Stimulated activated CD4-positive, alpha-beta T cell treated with anti-CD3 and anti-CD28 coated beads, Interleukin-1b, Interleukin-23, amount 100 ng/mL, for 4 hours (primary cell): Measurements from ENCODE around the gene PERM1.

ENCODE experiments used
- DNase-seq, 2 donors: peaks; one replicate each; pipeline ENCODE4 v3.0.0-alpha.2; 2020; ENCODE audit warnings: low read depth in 2 of 2

Gene PERM1

DNA sequence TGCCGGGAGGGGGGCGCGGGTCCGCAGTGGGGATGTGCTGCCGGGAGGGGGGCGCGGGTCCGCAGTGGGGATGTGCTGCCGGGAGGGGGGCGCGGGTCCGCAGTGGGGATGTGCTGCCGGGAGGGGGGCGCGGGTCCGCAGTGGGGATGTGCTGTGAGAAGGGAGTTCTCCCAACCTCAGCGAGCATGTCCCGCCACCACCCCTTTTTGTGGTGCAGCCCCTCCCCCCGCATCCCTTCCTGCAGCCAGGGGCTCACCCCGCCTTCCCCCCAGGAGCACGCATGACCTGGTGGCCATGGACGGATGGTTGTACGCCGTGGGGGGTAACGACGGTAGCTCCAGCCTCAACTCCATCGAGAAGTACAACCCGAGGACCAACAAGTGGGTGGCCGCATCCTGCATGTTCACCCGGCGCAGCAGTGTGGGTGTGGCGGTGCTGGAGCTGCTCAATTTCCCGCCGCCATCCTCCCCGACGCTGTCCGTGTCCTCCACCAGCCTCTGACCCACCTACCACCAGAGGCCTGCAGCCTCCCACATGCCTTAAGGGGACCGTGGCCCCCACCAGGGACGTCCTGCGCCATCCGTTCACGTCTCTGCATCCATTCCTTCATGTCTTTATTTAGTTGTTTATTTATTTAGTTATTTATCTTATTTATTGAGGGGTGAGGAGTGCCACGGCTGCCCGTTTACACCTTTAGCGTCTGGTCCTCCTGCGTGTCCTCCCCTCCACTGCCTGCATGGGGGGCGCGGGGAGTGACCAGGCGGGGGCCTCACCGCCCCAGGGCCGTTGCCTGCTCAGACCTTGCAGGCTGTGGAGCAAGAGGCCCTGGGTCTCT is 17.0 kb downstream of the PERM1 start:
- DNase-seq = no peak

GRCh38 chr1:963746-964525 is 18.0 kb downstream of the PERM1 start:
- DNase-seq = no peak

DNA sequence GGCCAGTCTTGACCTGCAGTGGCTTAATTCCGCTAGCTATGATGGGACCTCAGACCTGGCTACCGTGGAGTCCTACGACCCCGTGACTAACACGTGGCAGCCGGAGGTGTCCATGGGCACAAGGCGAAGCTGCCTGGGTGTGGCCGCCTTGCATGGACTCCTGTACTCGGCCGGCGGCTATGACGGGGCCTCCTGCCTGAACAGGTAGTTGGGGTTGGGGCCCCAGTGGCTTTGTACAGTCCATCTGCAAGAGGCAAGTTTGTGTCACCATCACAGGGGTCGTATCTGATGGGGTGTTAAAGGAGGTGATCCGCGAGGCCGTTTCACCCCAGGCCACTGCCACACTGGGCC is 18.6 kb downstream of the PERM1 start:
- DNase-seq = no peak

DNA sequence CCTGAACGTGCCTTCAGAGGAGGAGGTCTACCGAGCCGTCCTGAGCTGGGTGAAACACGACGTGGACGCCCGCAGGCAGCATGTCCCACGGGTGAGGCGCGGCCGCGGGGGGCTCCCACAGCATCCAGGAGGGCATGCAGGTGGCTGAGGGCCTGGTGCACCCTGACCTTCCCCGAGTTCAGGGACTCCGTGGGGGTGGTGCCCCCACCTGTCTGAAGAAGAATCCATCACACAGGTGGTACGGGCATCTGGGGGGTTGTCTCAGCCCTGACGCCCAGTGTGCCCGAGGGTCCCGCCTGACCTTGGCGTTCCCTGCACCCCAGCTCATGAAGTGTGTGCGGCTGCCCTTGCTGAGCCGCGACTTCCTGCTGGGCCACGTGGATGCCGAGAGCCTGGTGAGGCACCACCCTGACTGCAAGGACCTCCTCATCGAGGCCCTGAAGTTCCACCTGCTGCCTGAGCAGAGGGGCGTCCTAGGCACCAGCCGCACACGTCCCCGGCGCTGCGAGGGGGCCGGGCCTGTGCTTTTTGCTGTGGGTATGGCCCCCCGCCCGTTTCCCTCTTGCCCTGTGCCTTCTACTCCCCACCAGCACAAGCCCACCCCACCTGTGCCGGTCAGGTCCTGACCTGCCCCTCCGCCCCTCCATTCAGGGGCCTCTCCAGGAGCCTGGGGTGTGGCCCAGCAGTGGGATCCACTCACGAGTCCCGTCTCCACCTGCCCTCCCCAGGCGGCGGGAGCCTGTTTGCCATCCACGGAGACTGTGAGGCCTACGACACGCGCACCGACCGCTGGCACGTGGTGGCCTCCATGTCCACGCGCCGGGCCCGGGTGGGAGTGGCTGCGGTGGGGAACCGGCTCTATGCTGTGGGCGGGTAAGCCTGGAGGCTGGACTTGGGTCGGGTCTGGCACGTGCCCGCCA is 19.3 kb downstream of the PERM1 start:
- DNase-seq = no peak

- no peak for DNase-seq
Observed at GRCh38 chr1:961132-961669, 20.7 kb downstream of the PERM1 start.

DNA sequence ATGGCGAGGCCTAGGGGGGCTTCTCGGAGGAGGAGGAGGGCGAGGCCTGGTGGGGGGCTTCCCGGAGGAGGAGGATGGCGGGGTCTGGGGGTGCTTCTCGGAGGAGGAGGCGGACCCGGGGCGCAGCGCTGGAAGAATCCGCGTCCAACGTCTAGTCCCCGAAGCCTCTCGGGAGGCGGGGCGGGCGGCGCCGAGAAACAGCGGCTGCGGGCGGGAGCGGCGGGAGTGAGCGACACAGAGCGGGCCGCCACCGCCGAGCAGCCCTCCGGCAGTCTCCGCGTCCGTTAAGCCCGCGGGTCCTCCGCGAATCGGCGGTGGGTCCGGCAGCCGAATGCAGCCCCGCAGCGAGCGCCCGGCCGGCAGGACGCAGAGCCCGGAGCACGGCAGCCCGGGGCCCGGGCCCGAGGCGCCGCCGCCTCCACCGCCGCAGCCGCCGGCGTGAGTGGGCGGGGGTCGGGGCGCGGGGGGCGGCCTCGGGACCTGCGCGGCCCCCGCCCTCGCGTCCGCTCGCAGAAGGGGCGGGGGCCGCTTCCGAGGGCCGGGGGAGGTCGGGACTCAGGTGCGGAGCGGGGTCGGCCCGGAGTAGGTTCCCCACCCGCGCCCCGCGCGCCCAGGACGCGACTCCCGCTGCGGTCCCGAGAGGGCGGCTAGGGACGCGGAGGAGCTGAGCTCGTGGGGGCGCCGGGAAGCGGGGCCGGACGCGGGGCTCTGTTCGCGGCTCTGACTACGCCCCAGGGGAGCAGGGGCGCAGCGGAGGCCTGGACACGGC is 21.3 kb downstream of the PERM1 start, which contains the start of gene KLHL17:
KLHL17 (plus strand) TSS at position 222 of the 769 bp plus-strand sequence; CDS start at position 332, 110 bp downstream.
- DNase-seq = peak; percentile 75 to 86

DNA sequence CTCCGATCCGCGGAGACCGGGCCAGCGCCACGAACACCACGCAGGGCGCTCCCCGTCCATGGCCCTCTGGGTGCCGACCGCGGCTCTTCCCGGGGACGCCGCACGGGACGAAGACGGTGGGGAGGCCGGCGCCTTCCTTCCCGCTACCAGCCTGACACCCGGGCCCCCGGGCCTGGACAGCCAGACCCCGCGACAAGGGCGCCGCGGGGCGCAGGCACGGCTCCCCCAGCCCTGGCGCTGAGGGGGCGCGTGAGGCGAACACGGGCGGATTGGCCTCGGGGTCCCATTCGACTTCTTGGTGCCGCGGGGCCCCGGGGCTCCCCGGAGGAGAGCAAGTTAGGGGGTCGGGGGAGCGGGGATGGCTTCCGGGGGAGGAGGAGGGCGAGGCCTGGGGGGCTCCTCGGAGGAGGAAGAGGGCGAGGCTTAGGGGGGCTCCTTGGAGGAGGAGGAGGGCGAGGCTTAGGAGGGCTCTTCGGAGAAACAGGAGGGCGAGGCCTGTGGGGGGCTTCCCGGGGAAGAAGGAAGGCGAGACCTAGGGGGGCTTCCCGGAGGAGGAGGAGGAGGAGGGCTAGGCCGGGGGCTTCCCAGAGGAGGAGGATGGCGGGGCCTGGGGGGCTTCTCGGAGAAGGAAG is 22.0 kb downstream of the PERM1 start:
- no peak for DNase-seq

DNA sequence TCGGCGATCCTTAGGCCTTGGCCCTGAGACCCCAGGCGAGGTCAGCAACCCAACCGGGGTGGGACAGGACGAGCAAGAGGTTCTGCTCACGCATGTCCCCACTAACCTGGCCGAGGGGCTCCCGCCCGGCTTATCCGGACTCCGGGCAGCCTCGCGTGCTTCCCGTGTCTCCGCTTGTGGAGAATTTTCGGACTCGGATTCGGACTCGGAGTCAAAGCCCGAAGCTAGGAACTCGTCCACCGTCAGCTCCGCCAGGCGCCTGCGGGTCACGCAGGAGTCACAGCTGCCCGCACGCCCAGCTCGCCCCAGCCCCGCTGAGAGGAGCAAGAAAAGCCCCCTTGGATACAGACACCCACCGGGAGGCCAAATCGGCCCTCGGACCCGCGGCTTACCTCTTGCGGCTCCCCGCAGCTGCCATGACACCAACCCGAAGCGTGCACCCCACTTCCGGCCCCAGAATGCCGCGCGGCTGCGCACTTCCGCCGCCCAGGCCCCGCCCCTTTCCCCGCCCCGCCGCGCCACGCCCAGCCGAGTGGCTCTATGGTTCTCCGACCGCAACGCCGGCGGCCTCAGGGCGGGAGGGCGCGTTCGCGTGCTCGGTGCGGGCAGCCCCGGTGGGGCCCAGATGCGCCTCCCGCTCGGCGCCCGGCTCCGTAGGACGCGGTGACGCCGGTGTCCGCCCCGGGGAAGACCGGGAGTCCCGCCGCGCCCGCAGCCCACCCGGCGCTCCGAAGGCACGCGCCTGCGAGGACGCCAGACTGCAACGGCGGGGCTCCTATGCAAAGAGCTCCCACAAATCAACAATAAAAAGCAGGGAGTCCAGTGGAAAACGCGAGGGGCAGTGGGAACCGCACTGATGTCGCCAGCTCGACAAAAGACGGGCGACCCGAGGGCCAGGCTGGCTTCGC is 22.8 kb downstream of the PERM1 start, which contains the start of gene NOC2L:
NOC2L (minus strand) TSS at position 434 of the 908 bp plus-strand sequence; CDS start at position 418, 16 bp downstream.
- DNase-seq = peak; percentile 99

- DNase-seq = no peak
Observed at GRCh38 chr1:956636-957035, 25.3 kb downstream of the PERM1 start.

GRCh38 chr1:955474-955873 is 26.4 kb downstream of the PERM1 start:
- no peak for DNase-seq

- DNase-seq = no peak
Observed at GRCh38 chr1:954927-955326, 27.0 kb downstream of the PERM1 start.

- no peak for DNase-seq
Observed at GRCh38 chr1:953524-954320, 28.2 kb downstream of the PERM1 start.

DNA sequence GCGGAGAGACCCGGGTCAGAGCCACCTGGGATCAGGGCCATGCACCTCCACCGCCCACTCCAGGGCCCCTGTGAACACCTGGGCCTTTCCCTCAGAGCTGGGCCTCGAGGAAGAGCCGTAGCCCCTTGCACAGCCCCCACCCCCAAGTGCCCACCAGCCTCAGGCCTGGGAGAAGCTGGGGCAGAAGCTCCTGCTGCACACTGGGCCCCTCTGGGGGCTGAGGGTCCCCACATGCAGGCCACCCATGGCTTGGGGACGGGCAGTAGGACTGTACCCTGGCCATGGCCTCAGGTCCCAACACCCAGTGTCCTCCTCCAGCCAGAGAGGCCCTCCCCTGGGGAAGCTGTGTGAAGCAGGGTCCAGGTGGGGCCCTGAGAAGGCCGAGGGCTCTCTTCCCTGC is 29.3 kb downstream of the PERM1 start:
- no peak for DNase-seq

DNA sequence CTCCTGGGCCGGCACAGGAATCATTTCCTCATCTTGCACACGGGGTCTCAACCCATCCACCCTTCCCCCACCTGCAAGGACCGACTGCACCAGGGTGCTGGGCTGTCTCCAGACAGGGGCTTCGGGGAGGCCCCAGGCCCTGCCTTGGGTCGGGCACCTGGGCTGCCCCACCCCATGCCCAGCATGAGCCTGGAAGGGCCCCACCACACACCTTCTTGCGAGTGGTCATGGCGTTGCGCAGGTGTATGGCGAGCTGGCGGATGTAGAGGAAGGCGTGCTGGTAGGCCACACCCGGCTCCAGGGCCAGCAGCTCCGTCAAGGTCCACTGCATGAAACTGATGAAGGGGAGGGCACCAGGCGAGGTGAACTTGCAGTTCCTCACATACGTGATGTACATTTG is 29.7 kb downstream of the PERM1 start:
- no peak for DNase-seq

DNA sequence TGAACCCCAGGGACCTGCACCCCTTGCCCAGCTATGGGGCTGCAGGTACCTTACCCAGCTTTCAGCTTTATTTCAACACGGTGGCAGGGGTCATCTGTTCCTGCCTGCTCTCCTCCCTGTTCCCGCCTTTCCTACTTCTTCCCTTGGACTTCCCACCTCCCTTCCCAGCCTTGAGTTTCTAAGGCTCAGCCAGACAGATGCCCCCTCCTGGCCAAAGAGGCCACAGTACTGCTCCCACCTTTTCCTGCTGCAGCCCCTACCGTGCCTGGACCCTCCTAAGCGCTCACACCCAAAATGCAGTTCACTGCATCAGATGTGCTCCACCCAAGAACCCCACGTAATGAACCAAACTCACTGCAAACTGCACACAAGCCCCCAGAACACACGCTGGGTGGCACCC is 30.5 kb downstream of the PERM1 start:
- no peak for DNase-seq

DNA sequence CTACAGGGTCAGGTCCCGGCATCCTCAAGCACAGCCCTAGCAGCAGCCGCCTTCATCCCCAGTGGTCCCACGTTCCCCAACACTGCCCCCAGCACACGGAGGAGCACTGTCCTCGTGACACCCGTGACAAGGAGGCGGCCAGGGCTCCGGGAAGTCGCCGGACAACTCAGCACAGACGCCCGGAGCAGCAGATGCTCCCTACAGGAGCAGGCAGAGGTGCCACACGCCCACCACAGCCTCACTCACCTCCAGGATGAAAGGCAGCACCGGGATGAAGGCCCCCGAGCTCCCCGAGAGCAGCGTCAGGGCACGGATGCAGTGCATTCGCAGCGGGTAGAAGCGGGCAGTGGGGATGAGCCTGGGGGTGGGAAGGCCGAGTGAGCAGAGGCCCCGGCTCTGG is 31.0 kb downstream of the PERM1 start:
- DNase-seq = no peak

GRCh38 chr1:950268-950667 is 31.6 kb downstream of the PERM1 start:
- DNase-seq = no peak

- DNase-seq = no peak
Observed at GRCh38 chr1:947958-948357, 33.9 kb downstream of the PERM1 start.
